Activated CD4-positive, alpha-beta memory T cell treated with anti-CD3 and anti-CD28 coated beads, Interleukin-2, amount 10 ng/mL, durations not matched to agents 7 days and 5 days (primary cell): ENCODE results near the gene AKAP1. TPM values are rescaled to one million over a fixed set of nuclear protein-coding genes. Genes with fewer than 3 reads are reported as not detected.
"Not testable (repeated sequence)": the region's sequence is repeated elsewhere in the genome, so short reads cannot be mapped to it uniquely, and the experiment has no call there.

Experiments
- CTCF ChIA-PET: fragments of 350-600 bp; sonication (Branson Sonifier 250); formaldehyde crosslinking; loops from one replicate; lab custom pipeline; 2021; ENCODE audit warnings: antibody characterized with exemption, inconsistent platforms; lab: Charles Lee
- POLR2A ChIA-PET: fragments of 350-600 bp; sonication (Branson Sonifier 250); formaldehyde crosslinking; loops from one replicate; lab custom pipeline; 2021; ENCODE audit warnings: antibody characterized with exemption; lab: Charles Lee
- DNase-seq: peaks from one replicate; pipeline ENCODE4 v3.0.0-alpha.2; 2020
- H3K27ac Mint-ChIP-seq: one replicate; pipeline ENCODE4 v1.8.0; 2021; ENCODE audit warnings: mild to moderate bottlenecking, mixed read lengths
- H3K27me3 Mint-ChIP-seq: one replicate; pipeline ENCODE4 v1.8.0; 2021; ENCODE audit warnings: mixed read lengths
- H3K36me3 Mint-ChIP-seq: one replicate; pipeline ENCODE4 v1.8.0; 2021; ENCODE audit warnings: low read depth, mixed read lengths
- H3K4me1 Mint-ChIP-seq: one replicate; pipeline ENCODE4 v1.8.0; 2021; ENCODE audit warnings: mixed read lengths
- H3K4me3 Mint-ChIP-seq: one replicate; pipeline ENCODE4 v1.8.0; 2021; ENCODE audit warnings: mild to moderate bottlenecking, mixed read lengths
- H3K9me3 Mint-ChIP-seq: one replicate; pipeline ENCODE4 v1.8.0; 2021; ENCODE audit warnings: mixed read lengths
- total RNA-seq, 2 experiments: library from RNA; stranded (reverse); gene quantifications; one replicate each; pipeline ENCODE4 v1.2.3, GENCODE V29; 2021

Gene AKAP1
- total RNA-seq, 2 experiments from 2014 or later: 19.9 to 22.4 TPM

- no peaks in the 10 kb centered on the region for H3K36me3 Mint-ChIP-seq
- POLR2A ChIA-PET: no interaction called here
- H3K4me1 Mint-ChIP-seq: peaks cover 8% of the 10 kb centered on the region
- no peak overlapping the region for H3K27ac Mint-ChIP-seq
- no peak for DNase-seq
- no peak overlapping the region for H3K4me3 Mint-ChIP-seq
- CTCF ChIA-PET: interaction anchor here (0.5 kb wide), 1 partner anchor 8 kb away, joined by 4 read pairs; no protein-coding TSS in a partner anchor
- H3K27me3 Mint-ChIP-seq: no peaks in the 10 kb centered on the region
- H3K9me3 Mint-ChIP-seq: no peaks in the 10 kb centered on the region
Observed at GRCh38 chr17:57102122-57102521, 17.1 kb downstream of the AKAP1 start.

- H3K36me3 Mint-ChIP-seq, H3K27me3 Mint-ChIP-seq, H3K9me3 Mint-ChIP-seq: not testable (repeated sequence)
Observed at GRCh38 chr17:57102660-57103059, 17.6 kb downstream of the AKAP1 start.

GRCh38 chr17:57104461-57105175 lies 19.6 kb downstream of the AKAP1 start:
- H3K36me3 Mint-ChIP-seq: no peaks in the 10 kb centered on the region
- H3K4me1 Mint-ChIP-seq: peaks cover 8% of the 10 kb centered on the region
- no peak overlapping the region for H3K27ac Mint-ChIP-seq
- CTCF ChIA-PET: no interaction called here
- POLR2A ChIA-PET: interaction anchor here (0.7 kb wide), 1 partner anchor 20 kb away, joined by 3 read pairs; no protein-coding TSS in a partner anchor
- no peaks in the 10 kb centered on the region for H3K9me3 Mint-ChIP-seq
- no peaks in the 10 kb centered on the region for H3K27me3 Mint-ChIP-seq
- no peak overlapping the region for H3K4me3 Mint-ChIP-seq
- DNase-seq: no peak

More at GRCh38 chr17:57102660-57103059, 17.6 kb downstream of the AKAP1 start:
- CTCF ChIA-PET, DNase-seq, H3K27ac Mint-ChIP-seq, POLR2A ChIA-PET, H3K4me3 Mint-ChIP-seq, H3K4me1 Mint-ChIP-seq: not testable (repeated sequence)

- H3K27me3 Mint-ChIP-seq: no peaks in the 10 kb centered on the region
- no peak overlapping the region for H3K4me3 Mint-ChIP-seq
- DNase-seq: no peak
- ChIA-PET CTCF (interaction anchor here (0.6 kb wide), 1 partner anchor 27 kb away, joined by 3 read pairs; no protein-coding TSS in a partner anchor), POLR2A (no interaction called here)
- H3K36me3 Mint-ChIP-seq: no peaks in the 10 kb centered on the region
- H3K4me1 Mint-ChIP-seq: peaks cover 8% of the 10 kb centered on the region
- no peaks in the 10 kb centered on the region for H3K9me3 Mint-ChIP-seq
- H3K27ac Mint-ChIP-seq: no peak overlapping the region
Observed at GRCh38 chr17:57105591-57105990, 20.5 kb downstream of the AKAP1 start.

- ChIA-PET POLR2A (no interaction called here), CTCF (no interaction called here)
- no peaks in the 10 kb centered on the region for H3K27me3 Mint-ChIP-seq
- peaks cover 8% of the 10 kb centered on the region for H3K4me1 Mint-ChIP-seq
- H3K27ac Mint-ChIP-seq: no peak overlapping the region
- H3K9me3 Mint-ChIP-seq: no peaks in the 10 kb centered on the region
- H3K36me3 Mint-ChIP-seq: no peaks in the 10 kb centered on the region
- DNase-seq: no peak
- no peak overlapping the region for H3K4me3 Mint-ChIP-seq
Observed at GRCh38 chr17:57106107-57106835, 21.2 kb downstream of the AKAP1 start.

GRCh38 chr17:57106836-57107497 lies 21.9 kb downstream of the AKAP1 start:
- Mint-ChIP-seq H3K9me3 (no peaks in the 10 kb centered on the region), H3K27me3 (no peaks in the 10 kb centered on the region), H3K4me1 (peaks cover 3% of the 10 kb centered on the region), H3K4me3 (no peak overlapping the region), H3K36me3 (peaks cover 2% of the 10 kb centered on the region), H3K27ac (no peak overlapping the region)
- DNase-seq: no peak
- CTCF ChIA-PET: no interaction called here
- POLR2A ChIA-PET: no interaction called here

- ChIA-PET POLR2A (no interaction called here), CTCF (no interaction called here)
- Mint-ChIP-seq H3K27ac (no peak overlapping the region), H3K4me1 (no peaks in the 10 kb centered on the region), H3K27me3 (no peaks in the 10 kb centered on the region), H3K4me3 (no peak overlapping the region), H3K36me3 (peaks cover 7% of the 10 kb centered on the region), H3K9me3 (no peaks in the 10 kb centered on the region)
- DNase-seq: no peak
Observed at GRCh38 chr17:57107498-57108101, 22.6 kb downstream of the AKAP1 start.

- CTCF ChIA-PET: interaction anchor here (1.1 kb wide), 1 partner anchor 12 kb away, joined by 3 read pairs; no protein-coding TSS in a partner anchor
- no peaks in the 10 kb centered on the region for H3K4me1 Mint-ChIP-seq
- DNase-seq: no peak
Observed at GRCh38 chr17:57108671-57109392, 23.8 kb downstream of the AKAP1 start.

GRCh38 chr17:57109393-57110151 lies 24.5 kb downstream of the AKAP1 start:
- ChIA-PET CTCF (interaction anchor here (1.1 kb wide), 1 partner anchor 11 kb away, joined by 3 read pairs; no protein-coding TSS in a partner anchor), POLR2A (interaction anchor here (0.9 kb wide), 1 partner anchor 25 kb away, joined by 3 read pairs; no protein-coding TSS in a partner anchor)
- Mint-ChIP-seq H3K4me1 (no peaks in the 10 kb centered on the region), H3K27me3 (no peaks in the 10 kb centered on the region), H3K27ac (no peak overlapping the region), H3K4me3 (no peak overlapping the region), H3K36me3 (peaks cover 15% of the 10 kb centered on the region), H3K9me3 (no peaks in the 10 kb centered on the region)
- no peak for DNase-seq

More at GRCh38 chr17:57108671-57109392, 23.8 kb downstream of the AKAP1 start:
- Mint-ChIP-seq H3K27ac (no peak overlapping the region), H3K36me3 (peaks cover 8% of the 10 kb centered on the region), H3K27me3 (no peaks in the 10 kb centered on the region), H3K4me3 (no peak overlapping the region), H3K9me3 (no peaks in the 10 kb centered on the region)
- POLR2A ChIA-PET: no interaction called here

- Mint-ChIP-seq H3K4me3 (no peak overlapping the region), H3K27me3 (no peaks in the 10 kb centered on the region), H3K36me3 (peaks cover 16% of the 10 kb centered on the region), H3K27ac (no peak overlapping the region), H3K9me3 (no peaks in the 10 kb centered on the region), H3K4me1 (no peaks in the 10 kb centered on the region)
- ChIA-PET POLR2A (interaction anchor here (0.9 kb wide), 1 partner anchor 26 kb away, joined by 3 read pairs; no protein-coding TSS in a partner anchor), CTCF (interaction anchor here (1.1 kb wide), 1 partner anchor 10 kb away, joined by 3 read pairs; no protein-coding TSS in a partner anchor)
- no peak for DNase-seq
Observed at GRCh38 chr17:57110152-57110542, 25.1 kb downstream of the AKAP1 start.

- no peak overlapping the region for H3K27ac Mint-ChIP-seq
- no peaks in the 10 kb centered on the region for H3K9me3 Mint-ChIP-seq
- DNase-seq: no peak
- H3K4me1 Mint-ChIP-seq: no peaks in the 10 kb centered on the region
- no peaks in the 10 kb centered on the region for H3K27me3 Mint-ChIP-seq
- no peak overlapping the region for H3K4me3 Mint-ChIP-seq
- H3K36me3 Mint-ChIP-seq: peaks cover 18% of the 10 kb centered on the region
- ChIA-PET CTCF (interaction anchor here (1.1 kb wide), 1 partner anchor 9 kb away, joined by 3 read pairs; no protein-coding TSS in a partner anchor), POLR2A (interaction anchor here (0.9 kb wide), 1 partner anchor 26 kb away, joined by 3 read pairs; no protein-coding TSS in a partner anchor)
Observed at GRCh38 chr17:57110579-57111325, 25.7 kb downstream of the AKAP1 start.
